Neural progenitor cell (in vitro differentiated cells): Measurements from ENCODE around the gene MAVS. TPM values are rescaled to one million over a fixed set of nuclear protein-coding genes. Genes with fewer than 3 reads are reported as not detected.
"Not testable (repeated sequence)": the region's sequence is repeated elsewhere in the genome, so short reads cannot be mapped to it uniquely, and the experiment has no call there.

Experiments
- DNase-seq: peaks from one replicate; pipeline ENCODE4 v3.0.0-alpha.2; 2016; ENCODE audit warnings: low spot score
- H2AFZ ChIP-seq: fragments of 200-600 bp; sonication (generic); replicated peaks from 2 replicates; pipeline ENCODE4 v1.6.1; 2016; ENCODE audit warnings: antibody characterized with exemption
- H3F3A ChIP-seq: fragments of 200-600 bp; sonication (generic); 2 replicates; pipeline ENCODE4 v1.6.1; 2016; ENCODE audit warnings: antibody characterized with exemption, low read depth
- H3K27ac ChIP-seq: fragments of 200-600 bp; sonication (generic); 2 replicates; pipeline ENCODE4 v1.5.1; 2016; ENCODE audit warnings: mild to moderate bottlenecking
- H3K27me3 ChIP-seq: fragments of 200-600 bp; sonication (generic); 2 replicates; pipeline ENCODE4 v1.6.1; 2016; ENCODE audit warnings: mild to moderate bottlenecking, moderate library complexity
- H3K36me3 ChIP-seq: fragments of 200-600 bp; sonication (generic); 2 replicates; pipeline ENCODE4 v1.5.1; 2016
- H3K4me1 ChIP-seq: fragments of 200-600 bp; sonication (generic); 2 replicates; pipeline ENCODE4 v1.6.1; 2016; ENCODE audit warnings: mixed run types
- H3K4me2 ChIP-seq: fragments of 200-600 bp; sonication (generic); 2 replicates; pipeline ENCODE4 v1.6.1; 2016
- H3K4me3 ChIP-seq: fragments of 200-600 bp; sonication (generic); 2 replicates; pipeline ENCODE4 v1.5.1; 2016
- H3K79me2 ChIP-seq: fragments of 200-600 bp; sonication (generic); 2 replicates; pipeline ENCODE4 v1.6.1; 2016; ENCODE audit warnings: low read depth
- H3K9ac ChIP-seq: fragments of 200-600 bp; sonication (generic); 2 replicates; pipeline ENCODE4 v1.6.1; 2016
- H3K9me3 ChIP-seq: fragments of 200-600 bp; sonication (generic); 2 replicates; pipeline ENCODE4 v1.5.1; 2016; ENCODE audit warnings: low read depth
- H4K20me1 ChIP-seq: fragments of 200-600 bp; sonication (generic); 2 replicates; pipeline ENCODE4 v1.6.1; 2016; ENCODE audit warnings: low read depth
- H3K27ac Mint-ChIP-seq: 3 replicates; pipeline ENCODE4 v1.8.0; 2021; ENCODE audit warnings: mixed read lengths
- H3K27me3 Mint-ChIP-seq: 2 replicates; pipeline ENCODE4 v1.8.0; 2022; ENCODE audit warnings: low read depth, mild to moderate bottlenecking, inconsistent platforms, moderate library complexity, mixed read lengths; ENCODE audit not compliant: insufficient read depth
- H3K36me3 Mint-ChIP-seq: 3 replicates; pipeline ENCODE4 v1.8.0; 2021; ENCODE audit warnings: mixed read lengths
- H3K4me1 Mint-ChIP-seq: 3 replicates; pipeline ENCODE4 v1.8.0; 2021; ENCODE audit warnings: mixed read lengths
- H3K4me3 Mint-ChIP-seq: 3 replicates; pipeline ENCODE4 v1.8.0; 2021; ENCODE audit warnings: mild to moderate bottlenecking, moderate library complexity, mixed read lengths
- H3K9me3 Mint-ChIP-seq: 3 replicates; pipeline ENCODE4 v1.8.0; 2020; ENCODE audit warnings: mixed read lengths
- EZH2 ChIP-seq: fragments of 200-600 bp; sonication (generic); IDR thresholded peaks from 2 replicates; pipeline ENCODE4 v1.6.1; 2017; ENCODE audit warnings: antibody characterized with exemption, mild to moderate bottlenecking, moderate library complexity
- EZH2phosphoT487 ChIP-seq: fragments of 200-600 bp; sonication (generic); IDR thresholded peaks from 2 replicates; pipeline ENCODE4 v1.6.1; 2017; ENCODE audit warnings: antibody characterized with exemption
- total RNA-seq: library from RNA; depleted of rRNA; stranded (reverse); fragments of >200 nt; gene quantifications from 2 replicates; pipeline ENCODE4 v1.2.3, GENCODE V29; 2015; ENCODE audit warnings: low replicate concordance
- TF ChIP-seq, protein P1 (sequence below): fragments of 200-600 bp; sonication (generic); IDR thresholded peaks from 2 replicates; pipeline ENCODE4 v1.5.1; 2017; ENCODE audit warnings: antibody characterized with exemption, mild to moderate bottlenecking

Gene MAVS
- total RNA-seq, 1 donor from 2014 or later = 14.1 TPM

DNA sequence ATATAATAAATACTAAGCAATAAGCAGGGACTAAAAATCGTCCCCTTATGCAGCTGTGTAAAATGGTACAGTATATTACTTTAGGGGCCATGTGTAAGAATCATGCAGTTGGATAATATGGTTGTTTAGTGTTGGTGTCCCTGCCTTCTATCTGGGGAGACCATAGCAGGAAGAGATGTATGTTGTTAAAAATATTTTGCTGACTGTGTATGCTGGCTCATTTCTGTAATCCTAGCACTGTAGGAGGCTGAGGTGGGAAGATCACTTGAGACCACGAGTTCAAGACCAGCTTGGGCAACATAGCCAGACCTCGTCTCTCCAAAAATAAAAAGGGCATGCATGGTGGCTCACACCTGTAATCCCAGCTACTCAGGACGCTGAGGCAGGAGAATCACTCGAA, 48.2 kb downstream of the MAVS start:
- peaks cover 18% of the 10 kb centered on the region for H3K4me1 ChIP-seq
- Mint-ChIP-seq H3K9me3 (peaks cover 2% of the 10 kb centered on the region), H3K4me1 (peaks cover 28% of the 10 kb centered on the region), H3K27ac (no peak overlapping the region), H3K27me3 (peaks cover 4% of the 10 kb centered on the region), H3K4me3 (peak overlapping the region; percentile 7), H3K36me3 (peaks cover 43% of the 10 kb centered on the region)
- H3K36me3 ChIP-seq = no peaks in the 10 kb centered on the region
- no peaks in the 10 kb centered on the region for H3K9me3 ChIP-seq
- no peaks in the 10 kb centered on the region for H3K27me3 ChIP-seq
- H3K27ac ChIP-seq = no peak overlapping the region
- H4K20me1 ChIP-seq = peaks cover 100% of the 10 kb centered on the region
- DNase-seq = no peak
- no peak for TF ChIP-seq EZH2
- no peak for TF ChIP-seq EZH2phosphoT487
- TF ChIP-seq, protein P1, sequence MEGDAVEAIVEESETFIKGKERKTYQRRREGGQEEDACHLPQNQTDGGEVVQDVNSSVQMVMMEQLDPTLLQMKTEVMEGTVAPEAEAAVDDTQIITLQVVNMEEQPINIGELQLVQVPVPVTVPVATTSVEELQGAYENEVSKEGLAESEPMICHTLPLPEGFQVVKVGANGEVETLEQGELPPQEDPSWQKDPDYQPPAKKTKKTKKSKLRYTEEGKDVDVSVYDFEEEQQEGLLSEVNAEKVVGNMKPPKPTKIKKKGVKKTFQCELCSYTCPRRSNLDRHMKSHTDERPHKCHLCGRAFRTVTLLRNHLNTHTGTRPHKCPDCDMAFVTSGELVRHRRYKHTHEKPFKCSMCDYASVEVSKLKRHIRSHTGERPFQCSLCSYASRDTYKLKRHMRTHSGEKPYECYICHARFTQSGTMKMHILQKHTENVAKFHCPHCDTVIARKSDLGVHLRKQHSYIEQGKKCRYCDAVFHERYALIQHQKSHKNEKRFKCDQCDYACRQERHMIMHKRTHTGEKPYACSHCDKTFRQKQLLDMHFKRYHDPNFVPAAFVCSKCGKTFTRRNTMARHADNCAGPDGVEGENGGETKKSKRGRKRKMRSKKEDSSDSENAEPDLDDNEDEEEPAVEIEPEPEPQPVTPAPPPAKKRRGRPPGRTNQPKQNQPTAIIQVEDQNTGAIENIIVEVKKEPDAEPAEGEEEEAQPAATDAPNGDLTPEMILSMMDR = no peak
- no peak overlapping the region for H3K9ac ChIP-seq
- H3F3A ChIP-seq = peaks cover 2% of the 10 kb centered on the region
- H3K4me3 ChIP-seq = no peak overlapping the region
- no peak overlapping the region for H3K4me2 ChIP-seq
- no peak overlapping the region for H2AFZ ChIP-seq
- H3K79me2 ChIP-seq = peaks cover 100% of the 10 kb centered on the region

DNA sequence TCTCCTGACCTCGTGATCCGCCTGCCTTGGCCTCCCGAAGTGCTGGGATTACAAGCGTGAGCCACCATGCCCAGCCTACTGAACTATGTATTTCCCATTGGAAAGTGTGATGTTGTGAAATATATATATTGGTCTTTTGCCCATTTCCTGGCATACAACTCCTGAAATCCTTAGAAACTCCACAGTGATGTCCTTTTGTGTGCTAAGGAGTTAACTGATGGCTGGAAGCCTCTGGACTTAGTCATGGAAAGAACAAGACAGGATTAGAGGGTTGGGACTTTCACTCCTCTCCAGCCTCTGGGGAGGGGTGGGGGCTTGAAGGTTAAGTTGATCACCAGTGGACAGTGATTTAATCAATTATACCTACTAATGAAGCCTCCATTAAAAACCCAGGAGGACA, 49.7 kb downstream of the MAVS start:
- Mint-ChIP-seq H3K4me1 (peaks cover 25% of the 10 kb centered on the region), H3K27me3 (peaks cover 3% of the 10 kb centered on the region), H3K36me3 (peaks cover 39% of the 10 kb centered on the region), H3K9me3 (peaks cover 2% of the 10 kb centered on the region), H3K27ac (no peak overlapping the region), H3K4me3 (no peak overlapping the region)
- peaks cover 100% of the 10 kb centered on the region for H4K20me1 ChIP-seq
- no peak overlapping the region for H3K4me2 ChIP-seq
- no peak overlapping the region for H3K27ac ChIP-seq
- H3K79me2 ChIP-seq = peaks cover 100% of the 10 kb centered on the region
- no peaks in the 10 kb centered on the region for H3K36me3 ChIP-seq
- no peak overlapping the region for H3K4me3 ChIP-seq
- no peak overlapping the region for H3K9ac ChIP-seq
- peaks cover 10% of the 10 kb centered on the region for H3K4me1 ChIP-seq
- no peaks in the 10 kb centered on the region for H3K9me3 ChIP-seq
- no peak overlapping the region for H2AFZ ChIP-seq
- no peak for DNase-seq
- TF ChIP-seq EZH2 (no peak), EZH2phosphoT487 (no peak)
- TF ChIP-seq, protein P1 = no peak
- peaks cover 2% of the 10 kb centered on the region for H3F3A ChIP-seq
- no peaks in the 10 kb centered on the region for H3K27me3 ChIP-seq

- no peak overlapping the region for H2AFZ ChIP-seq
- H3K27ac Mint-ChIP-seq = no peak overlapping the region
- H3K4me1 Mint-ChIP-seq = peaks cover 20% of the 10 kb centered on the region
- H3F3A ChIP-seq = peaks cover 2% of the 10 kb centered on the region
- H3K9ac ChIP-seq = no peak overlapping the region
- H3K36me3 ChIP-seq = no peaks in the 10 kb centered on the region
- no peaks in the 10 kb centered on the region for H3K27me3 ChIP-seq
- peaks cover 100% of the 10 kb centered on the region for H4K20me1 ChIP-seq
- peaks cover 3% of the 10 kb centered on the region for H3K27me3 Mint-ChIP-seq
- H3K4me2 ChIP-seq = no peak overlapping the region
- H3K9me3 ChIP-seq = no peaks in the 10 kb centered on the region
- DNase-seq = no peak
- peaks cover 100% of the 10 kb centered on the region for H3K79me2 ChIP-seq
- H3K4me1 ChIP-seq = peaks cover 2% of the 10 kb centered on the region
- no peak overlapping the region for H3K4me3 ChIP-seq
- H3K36me3 Mint-ChIP-seq = peaks cover 34% of the 10 kb centered on the region
- no peak overlapping the region for H3K27ac ChIP-seq
- H3K9me3 Mint-ChIP-seq = peaks cover 2% of the 10 kb centered on the region
- no peak overlapping the region for H3K4me3 Mint-ChIP-seq
- TF ChIP-seq EZH2phosphoT487 (no peak), EZH2 (no peak)
- TF ChIP-seq, protein P1 = no peak
Measured at GRCh38 chr20:3896853-3897583, 50.4 kb downstream of the MAVS start.

GRCh38 chr20:3898181-3898580, 51.5 kb downstream of the MAVS start:
- not testable (repeated sequence) for H3K4me3 ChIP-seq, H3K9ac ChIP-seq, H3K27ac ChIP-seq, H2AFZ ChIP-seq, H3K27ac Mint-ChIP-seq, H3F3A ChIP-seq, H3K4me1 ChIP-seq, DNase-seq, H3K9me3 Mint-ChIP-seq, H3K4me2 ChIP-seq, H3K27me3 Mint-ChIP-seq, H3K27me3 ChIP-seq, H3K4me3 Mint-ChIP-seq, H3K36me3 ChIP-seq, H3K9me3 ChIP-seq
- Histone ChIP-seq H4K20me1 (peaks cover 100% of the 10 kb centered on the region), H3K79me2 (peaks cover 100% of the 10 kb centered on the region)
- Mint-ChIP-seq H3K36me3 (peaks cover 29% of the 10 kb centered on the region), H3K4me1 (peaks cover 12% of the 10 kb centered on the region)
